Stimulated activated CD8-positive, alpha-beta memory T cell treated with anti-CD3 and anti-CD28 coated beads, Interleukin-4, amount 100 ng/mL, for 24 hours (primary cell): Measurements from ENCODE around the gene NFATC3.
"Not testable (repeated sequence)": the region's sequence is repeated elsewhere in the genome, so short reads cannot be mapped to it uniquely, and the experiment has no call there.

Source experiments
- DNase-seq: peaks from one replicate; pipeline ENCODE4 v3.0.0-alpha.2; 2020; ENCODE audit warnings: low read depth

NFATC3 gene

DNA sequence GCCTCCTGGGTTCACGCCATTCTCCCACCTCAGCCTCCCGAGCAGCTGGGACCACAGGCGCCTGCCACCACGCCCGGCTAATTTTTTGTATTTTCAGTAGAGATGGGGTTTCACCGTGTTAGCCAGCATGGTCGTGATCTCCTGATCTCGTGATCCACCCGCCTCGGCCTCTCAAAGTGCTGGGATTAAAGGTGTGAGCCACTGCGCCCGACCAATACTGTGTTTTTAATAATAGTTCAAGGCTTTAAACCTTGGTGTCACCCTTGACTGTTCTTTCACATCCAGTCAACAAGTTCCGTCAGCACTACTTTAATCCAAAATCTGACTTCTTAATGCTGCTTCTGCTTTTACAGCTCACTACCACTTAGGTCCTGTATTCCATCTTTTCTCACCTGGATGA is 33.8 kb downstream of the NFATC3 start:
- DNase-seq, result not testable (repeated sequence)

- DNase-seq, result not testable (repeated sequence)
Measured at GRCh38 chr16:68120496-68120895, 35.3 kb downstream of the NFATC3 start.

- DNase-seq, result no peak
Measured at GRCh38 chr16:68126395-68126794, 41.2 kb downstream of the NFATC3 start.

- DNase-seq, result no peak
Measured at GRCh38 chr16:68128577-68129305, 43.6 kb downstream of the NFATC3 start.

GRCh38 chr16:68130520-68130919 is 45.4 kb downstream of the NFATC3 start:
- no peak for DNase-seq

DNA sequence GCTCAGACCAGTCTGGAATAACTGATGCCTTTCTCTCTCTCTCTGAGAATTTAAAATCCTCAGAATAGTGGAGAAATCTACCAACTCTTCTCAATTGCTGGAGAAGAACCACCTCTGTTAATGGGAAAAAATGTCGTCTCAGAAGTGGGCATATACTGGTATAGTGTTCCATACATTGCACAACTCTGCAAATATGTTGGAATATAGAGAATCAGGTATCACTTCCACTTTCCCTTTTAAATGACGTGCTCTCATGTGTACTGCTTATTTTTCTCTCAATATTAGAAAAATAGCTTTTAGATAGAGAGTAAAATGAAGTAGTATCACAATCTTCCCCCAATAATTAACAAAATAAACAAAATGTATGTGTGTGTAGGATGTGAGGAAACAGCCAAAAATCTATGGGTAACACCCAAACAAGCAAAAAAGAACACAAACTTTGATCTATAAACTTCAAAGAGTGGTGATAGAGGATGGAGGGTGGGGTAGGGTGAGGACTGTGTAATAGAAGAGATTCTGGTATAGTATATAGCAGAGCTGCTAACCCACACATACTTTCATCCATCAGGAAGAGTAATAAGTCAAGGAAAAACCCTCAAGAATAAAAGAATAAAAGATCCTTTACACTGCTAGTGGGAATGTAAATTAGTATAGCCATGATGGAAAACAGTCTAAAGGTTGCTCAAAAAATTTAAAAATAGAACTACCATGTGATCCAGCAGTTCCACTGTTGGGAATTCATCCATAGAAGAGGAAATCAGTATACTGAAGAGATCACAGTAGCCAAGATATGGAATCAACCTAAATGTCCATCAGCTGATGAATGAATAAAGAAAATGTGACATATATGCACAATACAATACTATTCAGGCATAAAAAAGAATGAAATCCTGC is 46.9 kb downstream of the NFATC3 start:
- DNase-seq, result no peak

- DNase-seq, result not testable (repeated sequence)
Measured at GRCh38 chr16:68133000-68133399, 47.8 kb downstream of the NFATC3 start.

DNA sequence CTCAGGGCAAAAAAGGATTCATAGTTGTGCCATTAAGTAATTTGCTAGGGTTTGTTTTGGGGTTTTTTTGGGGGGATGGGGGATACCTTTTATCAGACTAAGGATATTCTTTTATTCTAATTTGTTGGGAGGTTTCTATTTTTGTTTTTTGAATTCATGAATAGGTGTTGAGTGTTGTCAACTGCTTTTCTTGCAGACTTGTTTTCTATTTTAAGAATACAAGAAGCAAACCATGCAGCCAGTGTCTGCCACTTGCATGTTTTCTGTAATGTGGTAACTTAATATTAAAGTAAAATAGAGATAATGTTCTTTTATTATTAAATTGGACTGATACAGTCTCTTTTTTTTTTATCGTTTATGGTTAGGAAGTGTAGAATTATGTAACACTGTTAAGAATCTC is 49.5 kb downstream of the NFATC3 start:
- DNase-seq, result no peak

DNA sequence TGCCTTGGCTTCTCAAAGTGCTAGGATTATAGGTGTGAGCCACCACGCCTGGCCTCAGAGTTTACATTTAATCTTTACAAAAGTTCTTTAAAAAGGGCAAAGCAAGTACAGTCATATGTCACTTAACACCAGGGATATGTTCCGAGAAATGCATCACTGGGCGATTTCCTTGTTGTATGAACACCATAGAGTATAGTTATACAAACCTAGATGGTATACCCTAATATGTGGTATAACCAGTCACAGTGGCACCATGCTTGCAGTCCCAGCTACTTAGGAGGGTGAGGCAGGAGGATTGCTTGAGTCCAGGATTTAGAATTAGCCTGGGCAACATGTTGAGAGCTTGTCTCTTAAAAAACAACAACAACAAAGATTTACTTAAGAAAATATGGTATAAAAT is 51.3 kb downstream of the NFATC3 start:
- no peak for DNase-seq

DNA sequence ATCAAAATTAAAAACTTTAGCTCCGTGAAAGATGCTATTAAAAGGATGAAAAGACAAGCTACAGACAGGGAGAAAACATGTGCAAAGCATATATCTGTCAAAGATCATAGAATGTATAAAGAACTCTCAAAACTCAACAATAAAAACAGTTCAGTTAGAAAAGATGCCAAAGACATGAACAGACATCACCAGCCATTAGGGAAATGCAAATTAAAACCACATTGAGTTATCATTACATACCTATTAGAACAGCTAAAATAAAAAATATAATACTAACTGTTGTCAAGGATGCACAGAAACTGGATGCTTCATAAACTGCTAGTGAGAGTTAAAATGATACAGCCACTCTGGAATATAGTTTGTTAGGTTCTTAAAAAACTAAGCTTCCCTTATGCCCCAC is 58.8 kb downstream of the NFATC3 start:
- DNase-seq, result no peak

DNA sequence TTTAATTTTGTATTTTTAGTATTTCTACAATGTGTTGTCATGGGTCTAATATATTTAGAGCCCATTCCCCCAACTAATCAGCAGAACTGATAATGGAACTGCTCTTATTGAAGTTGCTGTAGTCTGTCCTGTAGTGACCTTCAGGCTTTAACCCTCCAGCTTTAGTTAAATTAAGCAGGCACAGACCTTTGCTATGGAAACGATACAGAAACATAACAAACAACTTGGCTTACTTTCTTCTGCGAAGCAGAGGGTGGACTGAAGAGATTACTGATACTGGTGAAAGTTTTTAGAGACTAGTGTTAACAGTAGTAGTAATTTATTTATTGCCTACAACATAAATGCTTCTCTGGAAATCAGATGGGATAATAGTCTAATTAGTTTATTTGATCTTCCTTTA is 61.4 kb downstream of the NFATC3 start:
- DNase-seq, result no peak

DNA sequence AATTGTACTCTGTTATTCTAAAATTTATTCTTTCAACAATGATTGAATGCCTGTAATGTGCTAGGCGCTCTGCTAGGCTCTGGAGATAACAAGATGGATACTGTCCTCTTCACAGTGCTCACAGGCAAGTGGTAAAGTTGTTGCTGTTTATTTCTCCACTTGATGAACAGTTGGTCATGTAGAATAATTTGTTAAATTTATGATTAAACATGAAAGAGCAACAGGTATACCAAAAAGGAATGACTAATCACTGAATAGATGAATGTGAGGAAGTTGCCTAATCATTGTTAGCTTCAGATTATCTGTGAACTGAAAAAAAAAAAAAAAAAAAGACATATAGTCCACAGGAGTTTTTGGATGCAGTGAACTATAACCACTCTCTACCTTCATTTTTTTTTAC is 62.3 kb downstream of the NFATC3 start:
- no peak for DNase-seq

- DNase-seq, result no peak
Measured at GRCh38 chr16:68149596-68149995, 64.4 kb downstream of the NFATC3 start.

DNA sequence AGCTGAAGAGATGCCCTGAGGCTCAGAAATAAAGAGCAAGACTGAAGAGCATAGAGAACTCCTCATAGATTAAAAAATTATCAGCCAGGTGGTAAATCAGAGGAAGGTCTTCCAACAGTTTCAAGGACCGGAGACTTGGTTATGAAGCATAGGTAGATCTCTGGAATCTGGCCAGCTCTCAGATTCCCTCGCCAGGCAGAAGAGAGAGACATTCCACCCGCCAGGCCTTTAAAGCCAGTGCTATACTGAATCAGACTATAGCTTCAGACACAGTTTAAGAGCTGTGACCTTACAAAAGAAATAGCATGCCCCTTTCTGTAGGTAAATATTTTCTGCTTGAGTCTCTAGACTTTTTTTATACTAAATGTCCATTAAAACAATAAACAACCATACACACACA is 70.3 kb downstream of the NFATC3 start:
- no peak for DNase-seq

DNA sequence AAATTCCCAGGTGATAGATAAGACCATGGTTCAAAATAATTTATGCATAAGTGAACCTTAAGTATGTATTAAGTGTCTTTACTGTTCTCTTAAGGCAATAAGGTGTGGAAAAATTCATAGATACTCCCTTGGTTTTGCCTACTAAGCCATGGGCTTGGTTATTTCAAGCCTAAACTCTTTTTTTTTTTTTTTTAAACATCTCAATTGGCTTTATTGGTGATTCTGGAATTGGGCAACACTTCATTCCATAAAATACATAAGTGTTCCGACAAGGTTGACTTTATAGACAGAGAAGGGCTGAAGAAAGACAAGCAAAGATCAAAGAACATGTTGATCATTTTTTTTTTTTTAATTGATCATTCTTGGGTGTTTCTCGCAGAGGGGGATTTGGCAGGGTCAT is 77.2 kb downstream of the NFATC3 start:
- DNase-seq, result no peak

DNA sequence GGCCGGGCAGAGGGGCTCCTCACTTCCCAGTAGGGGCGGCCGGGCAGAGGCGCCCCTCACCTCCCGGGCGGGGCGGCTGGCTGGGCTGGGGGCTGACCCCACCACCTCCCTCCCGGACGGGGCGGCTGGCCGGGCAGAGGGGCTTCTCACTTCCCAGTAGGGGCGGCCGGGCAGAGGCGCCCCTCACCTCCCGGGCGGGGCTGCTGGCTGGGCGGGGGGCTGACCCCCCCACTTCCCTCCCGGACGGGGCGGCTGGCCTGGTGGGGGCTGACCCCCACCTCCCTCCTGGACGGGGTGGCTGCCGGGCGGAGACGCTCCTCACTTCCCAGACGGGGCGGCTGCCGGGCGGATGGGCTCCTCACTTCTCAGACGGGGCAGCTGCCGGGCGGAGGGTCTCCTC is 78.1 kb downstream of the NFATC3 start:
- not testable (repeated sequence) for DNase-seq

GRCh38 chr16:68166264-68166663 is 81.1 kb downstream of the NFATC3 start:
- DNase-seq, result no peak

DNA sequence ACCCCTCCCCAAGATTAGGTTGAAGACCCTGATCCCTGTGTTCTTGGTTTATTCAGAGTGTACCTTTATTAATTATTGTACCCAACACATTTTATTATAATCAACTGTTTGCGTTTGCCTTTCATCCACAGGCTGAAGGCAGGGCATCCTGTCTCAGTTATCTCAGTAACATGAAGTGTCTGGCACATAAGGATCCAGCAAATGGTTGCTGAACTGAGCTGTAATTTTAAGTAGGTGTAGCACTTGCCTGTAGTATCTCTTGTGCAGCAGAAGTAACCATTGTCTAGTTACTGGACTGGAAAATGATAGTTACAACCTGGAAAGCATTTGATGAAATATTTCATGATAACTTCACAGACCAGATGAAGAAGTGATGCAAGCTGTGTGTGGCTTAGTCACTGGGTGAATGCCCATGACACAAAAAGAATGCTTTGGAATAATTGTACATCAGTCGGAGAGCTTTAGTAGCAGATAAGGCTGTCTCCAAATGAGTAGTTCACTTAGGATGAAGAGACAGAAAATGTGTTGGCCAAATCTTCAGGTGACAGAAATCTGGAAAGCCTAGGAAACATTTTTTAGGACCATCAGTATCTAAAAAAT is 94.1 kb downstream of the NFATC3 start:
- DNase-seq, result no peak

DNA sequence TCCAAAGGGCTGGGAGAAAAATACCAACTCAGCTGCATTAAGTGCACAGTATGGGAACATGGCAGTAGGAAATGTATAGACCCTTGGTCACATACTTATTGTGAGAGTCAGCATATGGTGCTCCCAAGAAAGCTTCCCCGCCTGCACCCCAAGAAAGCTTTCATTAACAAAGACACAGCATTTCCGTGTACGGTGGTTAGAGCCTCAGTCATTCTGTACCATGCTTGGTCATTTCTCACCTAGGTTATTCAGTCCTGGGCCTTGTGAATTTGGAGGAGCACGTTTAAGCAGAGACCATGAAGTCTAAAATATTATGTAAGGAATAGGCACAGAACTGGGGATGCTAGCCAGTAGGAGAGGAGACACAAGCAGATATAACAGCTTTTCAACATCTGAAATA is 94.7 kb downstream of the NFATC3 start:
- no peak for DNase-seq

DNA sequence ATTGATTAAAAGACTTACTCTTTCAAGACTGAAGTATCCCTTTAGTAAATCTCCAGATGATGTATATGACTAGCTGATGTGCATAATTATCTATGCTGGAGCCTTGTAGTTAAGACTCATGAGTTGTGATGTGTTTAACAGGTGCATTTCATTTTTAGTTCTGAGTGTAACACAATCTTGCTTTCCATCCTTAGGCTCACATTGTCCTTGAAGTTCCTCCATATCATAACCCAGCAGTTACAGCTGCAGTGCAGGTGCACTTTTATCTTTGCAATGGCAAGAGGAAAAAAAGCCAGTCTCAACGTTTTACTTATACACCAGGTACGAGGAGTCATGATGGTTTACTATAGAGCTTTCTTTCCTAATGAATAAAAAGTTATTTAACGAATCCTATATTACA is 97.9 kb downstream of the NFATC3 start:
- DNase-seq, result no peak

GRCh38 chr16:68186877-68187276 is 101.7 kb downstream of the NFATC3 start:
- DNase-seq, result no peak

GRCh38 chr16:68187505-68187904 is 102.3 kb downstream of the NFATC3 start:
- no peak for DNase-seq

- DNase-seq, result no peak
Measured at GRCh38 chr16:68188170-68188569, 103.0 kb downstream of the NFATC3 start.
